ENCODE measurements around the gene TBC1D9B.

Gene TBC1D9B

DNA sequence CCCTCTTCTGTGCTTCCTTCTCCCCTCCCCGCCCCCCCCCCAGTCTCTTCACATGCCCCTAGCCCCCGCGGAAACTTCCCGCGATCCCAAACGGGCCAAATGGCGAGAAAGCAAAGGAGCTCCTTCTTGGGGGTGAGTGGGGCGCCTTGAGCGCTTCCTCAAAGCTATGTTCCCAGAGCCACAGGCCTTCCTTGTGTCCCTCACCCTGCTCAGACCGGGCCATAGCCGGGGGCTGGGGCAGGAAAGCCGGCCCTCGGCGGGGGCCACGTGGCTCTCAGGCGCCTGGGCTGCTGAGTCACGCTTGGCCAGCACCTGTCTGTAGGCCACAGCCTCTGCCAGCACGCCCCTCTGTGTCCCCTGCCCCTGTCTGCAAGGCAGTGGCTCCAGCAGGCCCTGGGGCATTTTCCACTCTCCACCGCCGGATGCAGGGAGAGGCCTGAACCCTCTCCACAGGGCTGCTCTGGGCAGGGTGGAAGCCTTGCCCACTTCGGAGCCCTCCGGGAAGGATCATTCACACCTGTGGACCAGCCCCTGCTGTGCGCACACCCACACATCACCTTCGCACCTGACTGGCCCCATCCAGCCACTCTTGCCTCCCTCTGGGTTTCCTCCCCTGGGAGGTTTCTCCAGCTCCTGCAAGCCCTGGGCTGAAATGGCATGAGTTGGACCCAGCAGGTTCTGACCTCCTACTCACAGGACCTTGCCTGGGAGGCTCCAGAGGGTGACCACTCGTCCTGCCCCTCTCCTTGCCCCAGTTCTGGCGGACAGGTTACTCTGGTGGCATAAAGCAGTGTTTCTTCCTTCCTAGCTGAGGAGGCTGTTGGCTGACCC is 88.2 kb downstream of the TBC1D9B start:
- DNase-seq, result peak; percentile 44

DNA sequence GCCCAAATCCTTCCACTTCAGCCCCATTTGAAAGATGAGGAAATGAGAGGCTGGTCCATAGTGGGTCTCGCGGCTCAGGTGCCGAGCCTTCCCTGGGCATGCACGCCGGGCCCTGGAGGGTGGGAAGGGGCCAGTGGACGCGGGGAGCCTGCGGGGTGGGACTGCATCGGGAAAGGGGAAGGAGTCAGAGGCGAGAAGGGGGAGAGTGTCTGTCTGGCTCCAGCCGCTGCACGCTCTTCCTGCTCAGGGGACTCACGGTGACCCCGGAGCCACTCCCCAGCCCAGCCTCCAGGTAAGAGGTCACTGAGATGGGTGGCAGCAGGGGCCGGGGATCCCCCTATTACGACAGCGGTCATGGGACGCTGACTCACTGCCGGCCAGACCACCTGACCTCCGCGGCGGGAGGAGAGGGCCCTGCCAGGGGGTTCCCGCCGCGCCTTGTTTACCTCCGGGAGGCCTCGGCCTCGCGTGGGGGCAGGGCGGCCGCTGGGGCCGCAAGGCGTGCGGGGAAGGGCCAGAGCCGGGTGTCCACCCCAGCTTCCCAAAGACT is 88.9 kb downstream of the TBC1D9B start:
- peak; percentile 89 for DNase-seq

DNA sequence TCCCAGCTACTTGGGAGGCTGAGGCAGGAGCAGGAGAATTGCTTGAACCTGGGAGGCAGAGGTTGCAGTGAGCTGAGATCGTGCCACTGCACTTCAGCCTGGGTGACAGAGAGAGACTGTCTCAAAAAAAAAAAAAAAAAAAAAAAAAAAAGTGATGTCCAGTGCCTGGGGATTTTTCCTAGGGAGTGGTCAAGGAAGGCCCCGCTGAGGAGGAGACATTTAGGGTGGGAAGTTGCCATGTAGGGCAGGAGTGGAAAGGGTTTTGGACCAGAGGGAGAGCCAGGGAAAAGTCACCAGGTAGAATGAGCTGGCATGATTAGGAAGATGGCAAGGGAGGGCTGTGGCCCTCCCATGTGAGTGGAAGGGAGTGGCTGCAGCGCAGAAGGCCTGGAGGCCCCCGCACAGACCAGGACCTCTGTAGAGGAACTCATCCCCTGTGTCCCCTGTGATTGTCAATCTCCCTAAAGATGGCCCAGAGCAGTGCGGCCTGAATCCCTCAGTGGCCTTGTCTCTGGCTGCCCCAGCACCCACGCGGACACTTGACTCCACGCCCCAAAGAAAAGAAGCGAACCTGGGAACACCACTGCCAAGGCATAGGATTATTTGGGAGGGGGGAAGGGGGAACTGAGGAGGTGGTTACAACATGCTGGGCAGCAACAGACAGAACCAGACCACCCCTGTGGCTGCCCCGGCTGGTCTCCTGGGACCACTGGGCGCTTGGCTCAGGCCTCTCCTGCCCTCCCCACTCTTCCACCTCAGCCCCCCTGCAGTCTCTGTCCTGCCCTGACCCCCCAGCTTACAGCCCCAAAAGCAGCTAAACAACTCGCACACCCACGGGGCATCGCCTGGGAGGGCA is 89.6 kb downstream of the TBC1D9B start:
- no peak for DNase-seq

DNA sequence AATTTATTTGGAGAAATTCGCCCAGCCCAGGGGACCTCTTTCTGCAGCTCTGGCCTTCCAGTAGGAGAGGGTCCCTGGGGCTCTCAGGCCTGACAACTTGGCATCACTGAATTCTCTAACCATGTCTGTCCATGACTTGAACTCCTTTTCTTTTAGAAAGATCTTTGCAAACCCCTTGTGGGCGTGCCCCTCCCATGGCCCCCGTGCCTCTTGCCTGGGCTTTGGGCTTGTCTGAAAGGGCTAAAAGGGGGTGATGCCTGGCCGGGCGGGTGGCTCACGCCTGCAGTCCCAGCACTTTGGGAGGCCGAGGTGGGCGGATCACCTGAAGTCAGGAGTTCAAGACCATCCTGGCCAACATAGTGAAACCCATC is 90.2 kb downstream of the TBC1D9B start:
- DNase-seq, result no peak

DNA sequence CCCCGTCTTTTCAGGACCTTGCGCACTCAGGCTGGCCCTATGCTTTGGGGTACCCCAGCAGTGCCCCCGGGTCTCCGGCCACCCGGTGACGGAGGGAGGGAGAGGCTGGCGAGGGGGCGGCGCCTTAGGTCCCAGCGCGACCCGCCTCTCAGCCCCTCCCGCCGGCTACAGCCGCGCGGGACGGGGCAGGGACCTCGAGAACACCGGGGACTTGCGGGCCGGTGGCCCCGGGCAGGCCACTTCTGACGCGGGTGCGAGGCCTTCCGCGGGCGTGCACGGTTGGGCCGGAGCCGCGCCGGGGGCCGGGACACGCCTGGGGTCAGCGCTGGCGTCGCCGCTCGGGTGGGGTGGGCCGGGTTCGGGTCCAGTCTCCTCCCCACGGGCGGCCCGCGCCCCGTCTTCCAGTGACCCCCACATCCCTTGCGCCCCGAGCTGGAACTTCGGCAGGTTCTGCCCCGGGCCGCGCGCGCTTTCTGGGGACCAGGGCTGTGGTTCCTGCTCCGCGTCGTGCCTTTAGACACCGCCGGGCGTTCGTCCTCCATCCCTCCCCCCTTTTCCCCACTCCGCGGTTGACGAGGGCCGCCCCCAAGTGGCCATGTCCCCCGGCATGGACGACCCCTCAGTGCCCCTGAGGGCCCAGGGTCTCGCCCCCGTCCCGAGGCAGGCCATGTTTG is 90.8 kb downstream of the TBC1D9B start:
- no peak for DNase-seq

DNA sequence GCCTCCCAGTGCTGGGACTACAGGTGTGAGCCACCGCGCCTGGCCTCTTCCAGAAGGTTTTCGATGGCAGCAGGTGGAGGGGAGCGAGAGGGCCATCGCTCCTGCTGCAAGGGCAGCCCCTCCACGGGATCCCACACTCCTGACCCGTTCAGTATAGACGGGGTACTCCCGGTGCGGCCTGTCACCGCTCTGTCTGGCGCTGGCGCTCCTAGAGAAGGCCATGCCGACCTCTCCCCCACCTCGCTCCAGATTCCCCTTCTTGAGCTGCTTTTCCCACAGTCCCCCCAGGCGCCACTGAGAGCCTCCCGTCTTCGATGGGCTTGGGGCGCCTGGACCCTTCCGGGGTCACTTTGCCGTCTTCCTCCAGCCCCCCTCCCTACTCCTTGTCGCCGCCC is 91.3 kb downstream of the TBC1D9B start:
- no peak for DNase-seq

DNA sequence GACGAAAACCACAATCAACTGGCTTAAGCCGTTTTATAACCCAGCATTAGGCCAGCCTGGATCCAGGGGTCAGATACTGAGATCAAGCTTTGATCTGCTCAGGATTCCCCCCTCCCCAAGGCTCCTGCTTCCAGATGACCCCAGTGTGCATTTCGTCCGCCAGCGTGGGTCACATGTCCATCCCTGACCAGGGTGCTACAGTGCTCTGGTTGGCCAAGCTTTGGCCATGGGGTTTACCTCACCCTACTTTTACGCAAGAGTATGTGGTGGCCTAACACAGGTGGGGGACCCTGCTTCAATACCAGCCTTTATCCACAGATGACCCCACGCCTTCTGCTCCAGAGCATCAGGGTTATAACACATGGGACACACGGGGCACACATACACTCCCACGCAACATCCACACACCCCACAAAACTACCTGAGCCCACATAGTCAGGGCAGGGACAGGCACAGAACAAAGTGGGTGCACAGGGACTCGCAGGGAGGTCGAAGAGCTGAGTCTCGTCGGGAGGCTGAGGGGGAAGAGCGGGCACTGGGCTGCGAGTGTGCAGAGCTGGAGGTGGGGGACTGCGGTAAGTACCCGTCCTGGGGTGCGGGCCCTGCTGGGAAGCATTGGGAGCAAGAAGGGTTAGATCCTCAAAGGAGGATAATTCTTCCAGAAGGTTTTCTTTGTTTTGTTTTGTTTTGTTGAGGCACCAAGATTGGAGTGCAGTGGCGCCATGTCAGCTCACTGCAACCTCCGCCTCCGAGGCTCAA is 92.0 kb downstream of the TBC1D9B start:
- no peak for DNase-seq

DNA sequence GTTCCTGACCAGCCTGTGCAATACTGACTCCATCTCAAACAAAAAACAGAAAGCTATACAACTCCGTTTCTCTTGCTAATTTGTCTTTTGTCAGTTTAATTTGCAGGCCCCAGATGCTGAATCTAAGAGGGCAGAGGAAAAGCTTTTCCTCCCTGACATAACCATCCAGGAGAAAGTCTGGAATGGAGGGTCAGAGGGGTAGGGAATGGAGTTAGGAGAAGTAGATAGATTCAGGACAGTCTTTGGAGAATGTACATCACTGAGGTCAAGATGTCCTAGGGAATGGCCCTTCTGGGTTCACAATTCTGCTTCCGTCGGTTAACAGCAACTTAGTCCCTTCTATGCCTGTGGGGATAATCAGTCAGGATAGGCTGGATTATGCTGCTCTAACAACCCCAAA is 93.6 kb downstream of the TBC1D9B start:
- DNase-seq, result no peak

DNA sequence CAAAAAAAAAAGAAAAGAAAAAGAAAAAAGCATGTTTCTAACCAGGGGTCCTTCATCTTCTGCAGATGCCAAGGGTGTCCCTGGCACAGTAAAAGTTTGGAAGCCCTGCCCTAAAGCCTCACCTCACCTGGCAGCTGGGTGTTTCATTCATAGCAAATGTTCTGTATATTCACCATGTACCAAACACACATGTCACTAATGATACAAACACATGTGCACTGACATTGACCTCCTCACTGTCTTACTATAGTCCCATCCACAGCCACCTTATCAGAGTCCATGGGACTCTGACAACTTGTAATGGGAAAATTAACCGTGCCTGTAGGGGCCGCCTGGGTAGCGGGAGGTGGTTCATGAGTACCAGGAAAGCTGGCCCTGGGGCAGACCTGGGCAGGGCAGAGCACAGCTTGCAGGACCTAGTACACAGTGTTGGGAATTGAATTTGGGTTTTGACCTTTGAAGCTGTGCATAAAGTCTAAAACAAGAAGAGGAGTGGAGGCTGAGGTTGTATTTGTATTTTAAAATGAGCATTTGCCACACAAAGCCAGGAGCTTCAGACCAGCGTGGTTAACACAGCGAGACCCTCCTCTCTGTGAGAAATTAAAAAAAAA is 94.6 kb downstream of the TBC1D9B start:
- DNase-seq, result no peak

DNA sequence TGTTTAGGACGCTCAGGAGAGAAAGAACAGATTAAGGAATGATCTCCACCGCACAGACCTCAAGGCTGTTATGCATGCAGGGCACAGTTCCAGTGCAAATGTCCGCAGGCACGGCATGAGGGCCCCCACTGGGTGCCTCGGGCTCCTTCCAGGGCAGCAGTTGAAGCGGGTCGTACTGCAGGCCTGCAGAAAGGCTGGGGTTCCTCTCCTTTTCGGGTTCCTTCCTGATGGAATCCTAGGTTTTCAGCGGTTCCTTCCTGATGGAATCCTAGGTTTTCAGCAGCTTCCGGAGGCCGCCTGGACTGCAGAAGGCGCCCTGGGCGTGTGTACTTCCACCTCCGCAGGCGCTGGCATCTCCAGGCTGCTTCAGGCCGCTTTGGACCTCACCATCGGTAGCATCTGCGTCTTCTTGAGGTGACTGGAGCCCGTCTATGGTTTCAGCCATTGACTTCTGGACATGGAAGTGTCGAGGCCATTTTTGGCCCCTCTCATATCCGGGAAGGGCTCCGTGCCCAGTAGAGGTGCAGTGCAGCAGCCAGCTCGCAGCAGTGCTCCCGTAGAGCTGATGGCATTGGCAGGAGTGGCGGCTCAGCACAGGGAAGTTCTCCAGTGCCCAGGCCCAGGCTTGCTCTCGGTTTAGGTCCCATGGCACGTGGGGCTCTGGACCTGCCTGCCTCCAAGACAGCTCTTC is 95.4 kb downstream of the TBC1D9B start:
- no peak for DNase-seq
